ENCODE results near the gene CDC42EP5. TPM values are rescaled to one million over a fixed set of nuclear protein-coding genes. Genes with fewer than 3 reads are reported as not detected.

The CDC42EP5 gene
- total and polyA plus RNA-seq, 7 donors, result 12.1 to 529 (median 16.6) TPM

GRCh38 chr19:54478677-54479266 is 5.7 kb upstream of the CDC42EP5 start:
- Histone ChIP-seq H3K36me3 (no peaks in the 10 kb centered on the region), H3K4me1 (peaks cover 0 to 2% (median 0%) of the 10 kb centered on the region in 4 donors), H3K9me3 (no peaks in the 10 kb centered on the region), H3K4me3 (no peak overlapping the region), H3K27me3 (peaks cover 0 to 42% (median 2%) of the 10 kb centered on the region in 3 donors), H3K27ac (no peak overlapping the region)
- intact Hi-C loops (cut with DNase I), result no loop called here
- WGBS, 2 donors, result 20 to 22% methylated on average over 10 of the region's 10 CpGs
- TF ChIP-seq CTCF (IDR thresholded peaks at IDR 0.05) (peak in 3 of 4 experiments; percentile 25 to 35 (median 27)), POLR2A (IDR thresholded peaks at IDR 0.05) (no peak)
- no peak for DNase-seq

DNA sequence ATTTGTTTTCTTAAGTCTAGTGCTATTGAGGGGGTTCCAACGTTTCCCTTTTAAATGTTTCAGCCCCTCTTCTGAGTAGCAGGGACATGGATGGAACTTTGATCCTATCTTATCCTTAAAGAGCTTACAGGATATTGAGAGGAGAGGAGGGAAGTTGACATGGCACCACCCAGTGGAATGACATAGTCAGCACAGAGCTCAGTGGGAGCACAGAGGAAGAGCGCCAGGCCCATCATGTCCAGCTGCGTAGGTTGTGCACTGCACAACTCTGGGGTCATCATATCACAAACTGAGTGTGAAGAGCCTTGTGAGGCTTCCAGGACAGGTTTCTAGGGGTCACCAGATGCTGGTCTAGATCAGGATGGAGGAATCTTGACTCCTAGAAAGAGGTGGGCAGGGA is 4.6 kb upstream of the CDC42EP5 start:
- Histone ChIP-seq H3K36me3 (no peaks in the 10 kb centered on the region), H3K4me3 (no peak overlapping the region), H3K4me1 (peaks cover 0 to 5% (median 0%) of the 10 kb centered on the region in 4 donors), H3K27ac (no peak overlapping the region), H3K9me3 (no peaks in the 10 kb centered on the region), H3K27me3 (peaks cover 0 to 52% (median 4%) of the 10 kb centered on the region in 3 donors)
- intact Hi-C loops (cut with DNase I), result no loop called here
- 56 to 74% methylated on average over 3 of the region's 3 CpGs for WGBS, 2 donors
- DNase-seq, result no peak
- TF ChIP-seq EP300 (IDR thresholded peaks at IDR 0.05) (no peak), CTCF (IDR thresholded peaks at IDR 0.05) (no peak), POLR2A (IDR thresholded peaks at IDR 0.05) (no peak), POLR2AphosphoS5 (IDR thresholded peaks at IDR 0.05) (no peak)

- Histone ChIP-seq H3K4me1 (peaks cover 0 to 9% (median 7%) of the 10 kb centered on the region in 4 donors), H3K36me3 (no peaks in the 10 kb centered on the region), H3K27me3 (peaks cover 10 to 56% (median 12%) of the 10 kb centered on the region in 3 donors), H3K27ac (no peak overlapping the region), H3K9me3 (no peaks in the 10 kb centered on the region), H3K4me3 (no peak overlapping the region)
- WGBS, 2 donors, result 83 to 88% methylated on average over 11 of the region's 11 CpGs
- DNase-seq, result no peak
- TF ChIP-seq POLR2AphosphoS5 (IDR thresholded peaks at IDR 0.05) (no peak), POLR2A (IDR thresholded peaks at IDR 0.05) (no peak), EP300 (IDR thresholded peaks at IDR 0.05) (no peak), CTCF (IDR thresholded peaks at IDR 0.05) (no peak)
- intact Hi-C loops (cut with DNase I), result no loop called here
Measured at GRCh38 chr19:54475706-54476105, 2.6 kb upstream of the CDC42EP5 start.

DNA sequence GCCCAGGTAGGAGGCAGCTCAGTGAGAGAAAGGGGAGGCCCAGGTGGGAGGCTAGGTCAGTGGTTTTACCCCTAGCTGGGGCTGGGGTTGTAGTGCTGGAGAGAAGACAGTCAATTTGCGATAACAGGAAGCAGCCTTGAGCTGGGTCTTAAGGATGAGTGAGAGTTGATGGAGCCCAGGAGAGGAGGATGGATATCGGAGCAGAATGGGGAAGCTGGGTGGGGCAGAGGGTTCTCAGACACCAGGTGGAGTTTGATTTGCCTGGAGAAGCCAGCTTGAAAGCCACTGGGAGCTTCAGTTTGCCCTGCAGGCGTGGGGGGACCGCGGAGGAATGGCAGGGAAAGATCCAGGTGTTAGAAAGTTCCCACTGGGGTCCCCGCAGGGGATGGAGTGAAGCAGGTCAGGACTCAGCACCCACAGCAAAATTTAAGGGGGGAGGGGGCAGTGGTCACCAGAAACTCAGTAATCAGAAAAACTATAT is 836 bp upstream of the CDC42EP5 start:
- H3K4me1 ChIP-seq, result peaks cover 0 to 13% (median 9%) of the 10 kb centered on the region in 4 donors
- TF ChIP-seq POLR2AphosphoS5 (IDR thresholded peaks at IDR 0.05), result no peak
- TF ChIP-seq EP300 (IDR thresholded peaks at IDR 0.05), result no peak
- no peak for TF ChIP-seq POLR2A (IDR thresholded peaks at IDR 0.05)
- no peak for TF ChIP-seq CTCF (IDR thresholded peaks at IDR 0.05)
- WGBS, 2 donors, result 43 to 64% methylated on average over 6 of the region's 6 CpGs
- DNase-seq, result no peak
- intact Hi-C loops (cut with DNase I), result no loop called here
- H3K9me3 ChIP-seq, result no peaks in the 10 kb centered on the region
- H3K27me3 ChIP-seq, result peaks cover 11 to 56% (median 12%) of the 10 kb centered on the region in 3 donors
- no peaks in the 10 kb centered on the region for H3K36me3 ChIP-seq
- peak overlapping the region; percentile 68 to 77 (median 72) for H3K27ac ChIP-seq
- H3K4me3 ChIP-seq, result peak overlapping the region in 1 of 4 donors; percentile 44
